SK-N-SH treated with all-trans-retinoic acid at 6 μM for 48 hours (cell line): ENCODE measurements around the gene TRAF3IP3.

Source experiments
- ATAC-seq: fragments of 200-7000 bp; cut with Tn5 transposase; 3 replicates; pipeline ENCODE4 v1.9.1; 2020; ENCODE audit warnings: mild to moderate bottlenecking, moderate library complexity
- ARNTL ChIP-seq: fragments of 450-650 bp; formaldehyde crosslinking; IDR thresholded peaks from 2 replicates; pipeline ENCODE4 v1.5.0; 2020; ENCODE audit warnings: low read depth, mild to moderate bottlenecking, moderate library complexity, borderline replicate concordance
- BACH2 ChIP-seq: fragments of 250-450 bp; sonication (Bioruptor Pico); IDR thresholded peaks from 2 replicates; pipeline ENCODE4 v1.9.0; 2021; ENCODE audit warnings: mild to moderate bottlenecking, borderline replicate concordance
- CSDC2 ChIP-seq: fragments of 250-450 bp; sonication (Bioruptor Pico); IDR thresholded peaks from 2 replicates; pipeline ENCODE4 v1.5.0; 2020; ENCODE audit warnings: mild to moderate bottlenecking, moderate library complexity
- CSRNP3 ChIP-seq: fragments of 250-450 bp; sonication (Bioruptor Pico); IDR thresholded peaks from 2 replicates; pipeline ENCODE4 v1.5.1; 2021; ENCODE audit warnings: mild to moderate bottlenecking, moderate library complexity
- ESRRG ChIP-seq: fragments of 250-450 bp; sonication (Bioruptor Pico); IDR thresholded peaks from 2 replicates; pipeline ENCODE4 v1.6.1; 2021; ENCODE audit warnings: mild to moderate bottlenecking
- GLIS3 ChIP-seq: fragments of 250-450 bp; sonication (Bioruptor Pico); IDR thresholded peaks from 2 replicates; pipeline ENCODE4 v1.5.0; 2020; ENCODE audit warnings: mild to moderate bottlenecking, moderate library complexity
- ISL1 ChIP-seq: fragments of 250-450 bp; sonication (Bioruptor Pico); IDR thresholded peaks from 2 replicates; pipeline ENCODE4 v2.1.2; 2022; ENCODE audit warnings: mild to moderate bottlenecking, moderate library complexity
- OSR1 ChIP-seq: fragments of 250-450 bp; sonication (Bioruptor Pico); IDR thresholded peaks from 2 replicates; pipeline ENCODE4 v1.8.0; 2022; ENCODE audit warnings: moderate library complexity, mild to moderate bottlenecking, inconsistent platforms
- PATZ1 ChIP-seq: fragments of 250-450 bp; sonication (Bioruptor Pico); IDR thresholded peaks from 2 replicates; pipeline ENCODE4 v1.8.0; 2020; ENCODE audit warnings: mild to moderate bottlenecking, moderate library complexity, borderline replicate concordance
- POU6F1 ChIP-seq: fragments of 250-450 bp; sonication (Bioruptor Pico); IDR thresholded peaks from 2 replicates; pipeline ENCODE4 v1.8.0; 2021; ENCODE audit warnings: low read depth, mild to moderate bottlenecking, moderate library complexity, borderline replicate concordance
- PPARA ChIP-seq: fragments of 250-450 bp; sonication (Bioruptor Pico); IDR thresholded peaks from 2 replicates; pipeline ENCODE4 v1.5.0; 2020; ENCODE audit warnings: mild to moderate bottlenecking, borderline replicate concordance
- RARB ChIP-seq: fragments of 250-450 bp; sonication (Bioruptor Pico); IDR thresholded peaks from 2 replicates; pipeline ENCODE4 v1.8.0; 2021; ENCODE audit warnings: mild to moderate bottlenecking, moderate library complexity
- SNAI2 ChIP-seq: fragments of 250-450 bp; sonication (Bioruptor Pico); IDR thresholded peaks from 2 replicates; pipeline ENCODE4 v1.5.0; 2020; ENCODE audit warnings: mild to moderate bottlenecking, moderate library complexity
- TCF4 ChIP-seq: fragments of 250-450 bp; sonication (Bioruptor Pico); IDR thresholded peaks from 2 replicates; pipeline ENCODE4 v1.8.0; 2021; ENCODE audit warnings: mild to moderate bottlenecking, moderate library complexity, borderline replicate concordance
- TOX ChIP-seq: fragments of 250-450 bp; sonication (Bioruptor Pico); IDR thresholded peaks from 2 replicates; pipeline ENCODE4 v1.8.0; 2021; ENCODE audit warnings: mild to moderate bottlenecking, moderate library complexity, borderline replicate concordance
- ZC3H10 ChIP-seq: fragments of 250-450 bp; sonication (Bioruptor Pico); IDR thresholded peaks from 2 replicates; pipeline ENCODE4 v1.5.1; 2021; ENCODE audit warnings: mild to moderate bottlenecking, moderate library complexity
- ZFP3 ChIP-seq: fragments of 250-450 bp; sonication (Bioruptor Pico); IDR thresholded peaks from 2 replicates; pipeline ENCODE4 v1.5.0; 2020; ENCODE audit warnings: mild to moderate bottlenecking, moderate library complexity
- ZFP30 ChIP-seq: fragments of 450-650 bp; formaldehyde crosslinking; IDR thresholded peaks from 2 replicates; pipeline ENCODE4 v1.5.0; 2022; ENCODE audit warnings: mild to moderate bottlenecking, moderate library complexity
- ZNF565 ChIP-seq: fragments of 450-650 bp; formaldehyde crosslinking; conservative IDR thresholded peaks from 2 replicates; pipeline ENCODE4 v1.5.0; 2020; ENCODE audit warnings: low read depth, mild to moderate bottlenecking, moderate library complexity
- ZNF8 ChIP-seq: fragments of 450-650 bp; formaldehyde crosslinking; IDR thresholded peaks from 2 replicates; pipeline ENCODE4 v1.5.0; 2020; ENCODE audit warnings: mild to moderate bottlenecking, moderate library complexity

Gene TRAF3IP3

GRCh38 chr1:209717818-209718217, 38.0 kb upstream of the TRAF3IP3 start:
- no peak for TF ChIP-seq CSDC2
- TF ChIP-seq ZC3H10 (CRISPR knock-in tag): no peak
- no peak for TF ChIP-seq ZNF565 (CRISPR knock-in tag)
- no peak for TF ChIP-seq ISL1 (CRISPR knock-in tag)
- no peak for TF ChIP-seq CSRNP3 (CRISPR knock-in tag)
- TF ChIP-seq ZFP30 (CRISPR knock-in tag): no peak
- no peak for TF ChIP-seq RARB (CRISPR knock-in tag)
- TF ChIP-seq, all 23 proteins: peak for 0
- ATAC-seq: no peak

GRCh38 chr1:209720326-209720725, 35.5 kb upstream of the TRAF3IP3 start:
- peak; percentile 31 for ATAC-seq
- TF ChIP-seq ZFP30 (CRISPR knock-in tag) (no peak), PATZ1 (no peak), ZNF565 (CRISPR knock-in tag) (no peak), RARB (CRISPR knock-in tag) (no peak), CSRNP3 (CRISPR knock-in tag) (no peak), OSR1 (no peak), PPARA (no peak), TOX (CRISPR knock-in tag) (no peak), ZFP3 (CRISPR knock-in tag) (no peak), BACH2 (CRISPR knock-in tag) (no peak), ARNTL (CRISPR knock-in tag) (no peak), ZC3H10 (CRISPR knock-in tag) (no peak), TCF4 (no peak), SNAI2 (no peak), POU6F1 (no peak), ESRRG (CRISPR knock-in tag) (no peak)

- TF ChIP-seq CSRNP3 (CRISPR knock-in tag) (no peak), ARNTL (CRISPR knock-in tag) (no peak), ZFP30 (CRISPR knock-in tag) (no peak), ZNF8 (CRISPR knock-in tag) (no peak), ZFP3 (CRISPR knock-in tag) (no peak)
- peak; percentile 85 for ATAC-seq
Observed at GRCh38 chr1:209720826-209721225, 35.0 kb upstream of the TRAF3IP3 start.

GRCh38 chr1:209721323-209721722, 34.5 kb upstream of the TRAF3IP3 start:
- TF ChIP-seq RARB (CRISPR knock-in tag): no peak
- no peak; the same call in 2 of the 3 replicates for ATAC-seq

- no peak for ATAC-seq
- TF ChIP-seq OSR1 (no peak), RARB (CRISPR knock-in tag) (no peak), TOX (CRISPR knock-in tag) (no peak), SNAI2 (no peak), GLIS3 (CRISPR knock-in tag) (no peak), CSRNP3 (CRISPR knock-in tag) (no peak), ZFP30 (CRISPR knock-in tag) (no peak), CSDC2 (no peak), POU6F1 (no peak), ZNF8 (CRISPR knock-in tag) (no peak), PPARA (no peak)
Observed at GRCh38 chr1:209723265-209723664, 32.6 kb upstream of the TRAF3IP3 start.
